ENCODE measurements around the gene UFC1. TPM values are rescaled to one million over a fixed set of nuclear protein-coding genes. Genes with fewer than 3 reads are reported as not detected.

UFC1 gene
- polyA plus RNA-seq, 1 donor (not counting 4 experiments of a cell fraction or from before 2014, with no cell fraction given), result 86.4 TPM

DNA sequence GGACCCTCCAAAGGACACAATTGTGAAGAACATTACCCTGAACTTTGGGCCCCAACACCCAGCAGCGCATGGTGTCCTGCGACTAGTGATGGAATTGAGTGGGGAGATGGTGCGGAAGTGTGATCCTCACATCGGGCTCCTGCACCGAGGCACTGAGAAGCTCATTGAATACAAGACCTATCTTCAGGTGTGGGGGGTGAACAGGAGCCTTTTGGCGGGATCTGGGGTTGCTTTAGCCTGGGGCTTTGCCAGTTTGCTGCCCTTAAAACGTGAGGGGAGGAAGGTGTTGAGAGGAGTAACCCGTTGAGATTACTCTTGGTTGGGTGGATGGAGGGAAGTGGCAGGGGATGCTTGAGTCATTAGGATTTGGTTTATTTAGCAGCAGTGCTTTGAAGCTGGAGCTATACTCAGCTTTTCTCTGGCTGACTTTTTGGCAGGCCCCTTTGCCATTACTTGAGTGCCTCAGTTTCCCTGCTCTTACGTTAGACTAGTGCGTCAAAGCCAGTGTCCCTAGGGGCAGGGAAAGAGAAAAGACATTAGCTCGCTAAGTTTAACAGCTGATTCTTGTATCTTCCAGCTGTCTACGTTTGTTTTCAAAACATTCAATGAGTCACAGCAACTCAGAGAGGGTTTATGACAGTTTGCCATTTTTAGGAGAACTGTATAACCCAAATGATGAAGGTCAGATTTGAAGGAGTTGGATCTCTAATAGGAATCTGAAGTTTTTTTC, 52.8 kb downstream of the UFC1 start:
- Histone ChIP-seq H3K27me3 (ENCODE audit: control insufficient read depth, extremely low read depth, insufficient read depth, low read length) (no peaks in the 10 kb centered on the region), H3K4me1 (ENCODE audit: control insufficient read depth, extremely low read depth, insufficient read depth, low read length) (peaks cover 7% of the 10 kb centered on the region), H3K79me2 (ENCODE audit: control insufficient read depth, insufficient read depth, low read length) (peaks cover 21% of the 10 kb centered on the region), H3K27ac (ENCODE audit: control insufficient read depth, insufficient read depth, low read length) (no peak overlapping the region), H3K36me3 (ENCODE audit: control insufficient read depth in 2 of 2, extremely low read depth in 1 of 2, insufficient read depth in 2 of 2, low read length in 2 of 2) (peaks cover 20 to 35% of the 10 kb centered on the region in 2 experiments), H4K20me1 (ENCODE audit: control insufficient read depth, extremely low read depth, insufficient read depth, low read length) (no peaks in the 10 kb centered on the region), H2AFZ (ENCODE audit: control insufficient read depth, low read length) (no peak overlapping the region), H3K4me2 (ENCODE audit: control insufficient read depth, extremely low read depth, insufficient read depth, low read depth, low read length) (no peak overlapping the region), H3K9me1 (ENCODE audit: control insufficient read depth, extremely low read depth, insufficient read depth, low read length) (no peaks in the 10 kb centered on the region), H3K4me3 (ENCODE audit: control insufficient read depth in 2 of 3, extremely low read depth in 1 of 3, insufficient read depth in 2 of 3, low read depth in 1 of 3, low read length in 3 of 3) (no peak overlapping the region), H3K9me3 (ENCODE audit: control insufficient read depth, low read depth, low read length) (no peaks in the 10 kb centered on the region), H3K9ac (ENCODE audit: control insufficient read depth, extremely low read depth, insufficient read depth, low read length) (no peak overlapping the region)
- TF ChIP-seq CTCF (optimal IDR thresholded peaks at IDR 0.05 in 1 of 3, IDR thresholded peaks at IDR 0.05 in 1 of 3, conservative IDR thresholded peaks at IDR 0.05 in 1 of 3; ENCODE audit: extremely low read depth in 1 of 3, insufficient read depth in 2 of 3, low read length in 3 of 3), result no peak
- no peak for DNase-seq (ENCODE audit: low read depth, low spot score)
- FAIRE-seq, result no peak
- dilution Hi-C loops (cut with MboI; ENCODE audit: extremely low pct_ligation_motif_present, low sequenced_read_pairs), result no loop called here

DNA sequence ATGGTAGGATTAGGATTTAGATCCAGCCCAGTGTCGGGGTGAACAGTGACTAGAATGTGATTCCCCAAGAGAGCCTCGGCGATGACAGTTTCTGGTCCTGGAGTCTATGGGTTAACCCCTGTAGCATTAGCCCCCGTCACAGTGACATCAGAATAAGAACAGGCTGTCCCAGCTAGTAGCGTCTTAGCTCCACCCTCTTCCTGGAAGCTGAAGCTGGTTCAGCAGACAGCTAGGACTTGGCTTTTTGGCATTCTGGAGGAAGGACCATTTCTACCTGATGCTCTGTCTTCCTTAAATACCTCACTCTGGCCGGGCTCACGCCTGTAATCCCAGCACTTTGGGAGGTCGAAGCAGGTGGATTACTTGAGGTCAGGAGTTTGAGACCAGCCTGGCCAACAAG, 53.4 kb downstream of the UFC1 start:
- Histone ChIP-seq H4K20me1 (ENCODE audit: control insufficient read depth, extremely low read depth, insufficient read depth, low read length) (no peaks in the 10 kb centered on the region), H3K9ac (ENCODE audit: control insufficient read depth, extremely low read depth, insufficient read depth, low read length) (no peak overlapping the region), H3K4me3 (ENCODE audit: control insufficient read depth in 2 of 3, extremely low read depth in 1 of 3, insufficient read depth in 2 of 3, low read depth in 1 of 3, low read length in 3 of 3) (no peak overlapping the region), H3K4me2 (ENCODE audit: control insufficient read depth, extremely low read depth, insufficient read depth, low read depth, low read length) (no peak overlapping the region), H2AFZ (ENCODE audit: control insufficient read depth, low read length) (no peak overlapping the region), H3K36me3 (ENCODE audit: control insufficient read depth in 2 of 2, extremely low read depth in 1 of 2, insufficient read depth in 2 of 2, low read length in 2 of 2) (peaks cover 22 to 40% of the 10 kb centered on the region in 2 experiments), H3K4me1 (ENCODE audit: control insufficient read depth, extremely low read depth, insufficient read depth, low read length) (peaks cover 3% of the 10 kb centered on the region), H3K79me2 (ENCODE audit: control insufficient read depth, insufficient read depth, low read length) (peaks cover 21% of the 10 kb centered on the region), H3K9me3 (ENCODE audit: control insufficient read depth, low read depth, low read length) (no peaks in the 10 kb centered on the region), H3K9me1 (ENCODE audit: control insufficient read depth, extremely low read depth, insufficient read depth, low read length) (no peaks in the 10 kb centered on the region), H3K27ac (ENCODE audit: control insufficient read depth, insufficient read depth, low read length) (no peak overlapping the region), H3K27me3 (ENCODE audit: control insufficient read depth, extremely low read depth, insufficient read depth, low read length) (no peaks in the 10 kb centered on the region)
- DNase-seq (ENCODE audit: low read depth, low spot score) (no peak), FAIRE-seq (no peak)
- no peak for TF ChIP-seq CTCF (optimal IDR thresholded peaks at IDR 0.05 in 1 of 3, IDR thresholded peaks at IDR 0.05 in 1 of 3, conservative IDR thresholded peaks at IDR 0.05 in 1 of 3; ENCODE audit: extremely low read depth in 1 of 3, insufficient read depth in 2 of 3, low read length in 3 of 3)
- no peak for TF ChIP-seq EZH2 (IDR thresholded peaks at IDR 0.05; ENCODE audit: low read length)
- dilution Hi-C loops (cut with MboI; ENCODE audit: extremely low pct_ligation_motif_present, low sequenced_read_pairs), result no loop called here

Small RNA genes within 50 kb of the gene (small RNA-seq; reads per million reads assigned to genes)
- 0 reads per million in 3 experiments for gene RF01225 (ENCODE audit: insufficient read length in 3 of 3, low read depth in 3 of 3, low replicate concordance in 1 of 3)

Other genes with a start within 250 kb of the UFC1 start
- gene ITLN2, start 199.2 kb upstream of the UFC1 start, polyA plus RNA-seq, result 0.22 to 0.59 TPM (median 0.39 TPM) in 3 replicates
- 201 to 259 TPM (median 224 TPM) in 3 replicates for gene F11R, start 132.8 kb upstream of the UFC1 start, polyA plus RNA-seq
- gene TSTD1, start 115.0 kb upstream of the UFC1 start, polyA plus RNA-seq, result 106 to 128 TPM (median 113 TPM) in 3 replicates
- 25.1 to 40.7 TPM (median 31.6 TPM) in 3 replicates for gene USF1, start 108.0 kb upstream of the UFC1 start, polyA plus RNA-seq
- gene ARHGAP30, start 84.1 kb upstream of the UFC1 start, polyA plus RNA-seq, result 0.05 to 0.45 TPM (median 0.16 TPM) in 3 replicates
- 6.0 to 19.0 TPM (median 8.6 TPM) in 3 replicates for gene NECTIN4, start 64.4 kb upstream of the UFC1 start, polyA plus RNA-seq
- 0.32 to 0.73 TPM (median 0.54 TPM) in 3 replicates for gene KLHDC9, start 55.6 kb upstream of the UFC1 start, polyA plus RNA-seq
- gene PFDN2, start 35.9 kb upstream of the UFC1 start, polyA plus RNA-seq, result 106 to 228 TPM (median 184 TPM) in 3 replicates
- 22.9 to 51.0 TPM (median 27.6 TPM) in 3 replicates for gene NIT1, start 35.9 kb upstream of the UFC1 start, polyA plus RNA-seq
- gene DEDD, start 21.3 kb upstream of the UFC1 start, polyA plus RNA-seq, result 29.3 to 49.9 TPM (median 33.0 TPM) in 3 replicates
- 9.5 to 14.4 TPM (median 9.8 TPM) in 3 replicates for gene USP21, start 5.5 kb downstream of the UFC1 start, polyA plus RNA-seq
- 12.2 to 24.6 TPM (median 17.1 TPM) in 3 replicates for gene PPOX, start 12.4 kb downstream of the UFC1 start, polyA plus RNA-seq
- gene B4GALT3, start 23.5 kb downstream of the UFC1 start, polyA plus RNA-seq, result 19.1 to 24.8 TPM (median 21.1 TPM) in 3 replicates
- 0.22 to 0.36 TPM (median 0.35 TPM) in 3 replicates for gene ADAMTS4, start 45.1 kb downstream of the UFC1 start, polyA plus RNA-seq
- gene NDUFS2, start 48.4 kb downstream of the UFC1 start, polyA plus RNA-seq, result 105 to 136 TPM (median 135 TPM) in 3 replicates
- 0.51 to 1.2 TPM (median 0.62 TPM) in 3 replicates for gene FCER1G, start 61.3 kb downstream of the UFC1 start, polyA plus RNA-seq
- not detected in 3 replicates for gene APOA2, start 69.7 kb downstream of the UFC1 start, polyA plus RNA-seq
- 14.4 to 18.2 TPM (median 17.5 TPM) in 3 replicates for gene TOMM40L, start 72.1 kb downstream of the UFC1 start, polyA plus RNA-seq
- gene NR1I3, start 84.2 kb downstream of the UFC1 start, polyA plus RNA-seq, result not detected in 3 replicates
- 0.04 to 0.24 TPM in 2 of 3 replicates, not detected in the other for gene PCP4L1, start 104.8 kb downstream of the UFC1 start, polyA plus RNA-seq
- 0.19 to 0.45 TPM (median 0.45 TPM) in 3 replicates for gene MPZ, start 156.0 kb downstream of the UFC1 start, polyA plus RNA-seq
- gene SDHC, start 160.4 kb downstream of the UFC1 start, polyA plus RNA-seq, result 362 to 518 TPM (median 401 TPM) in 3 replicates
- gene CFAP126, start 213.9 kb downstream of the UFC1 start, polyA plus RNA-seq, result not detected in 3 replicates

All from keratinocyte (primary cell).